GM12878 (cell line): Measurements from ENCODE around the gene NEK8. TPM values are rescaled to one million over a fixed set of nuclear protein-coding genes. Genes with fewer than 3 reads are reported as not detected.
A peak's percentile ranks its signal among the peaks of the same experiment; 100 is the strongest.

Source experiments
- ATAC-seq: fragments of 200-7000 bp; cut with Tn5 transposase; 3 replicates; pipeline ENCODE4 v1.9.1; 2020; ENCODE audit warnings: mild to moderate bottlenecking, moderate library complexity
- BruUV-seq: library from RNA; stranded (reverse); fragments of 400-500 nt; replicated peaks from 2 replicates; lab custom pipeline; 2021; lab: Mats Ljungman, UMichigan
- CTCF ChIA-PET: fragments of 300-600 bp; sonication (Branson Sonifier 250); formaldehyde crosslinking; extraction: SDS; loops from one replicate; lab custom pipeline; 2021; ENCODE audit warnings: inconsistent platforms; lab: Yijun Ruan, JAX
- POLR2A ChIA-PET: fragments of 350-600 bp; formaldehyde crosslinking; extraction: SDS; loops from one replicate; lab custom pipeline; 2021; ENCODE audit warnings: inconsistent platforms; lab: Charles Lee
- RAD21 ChIA-PET: fragments of 300-600 bp; sonication (Branson Sonifier 250); formaldehyde crosslinking; loops from one replicate; lab custom pipeline; 2023; ENCODE audit warnings: antibody characterized with exemption; ENCODE audit not compliant: unreplicated experiment; lab: Charles Lee
- SMC1A ChIA-PET: fragments of 300-600 bp; sonication (Branson Sonifier 250); formaldehyde crosslinking; loops from one replicate; lab custom pipeline; 2023; ENCODE audit not compliant: unreplicated experiment, uncharacterized antibody; lab: Charles Lee
- DNase-seq: peaks from one replicate; pipeline ENCODE4 v3.0.0-alpha.2; 2011; ENCODE audit warnings: low read depth, low spot score
- FAIRE-seq: peaks from 3 replicates; lab custom pipeline; 2011; peaks lifted over from hg19 to GRCh38; lab: Jason Lieb, UNC
- H2AFZ ChIP-seq: 2 replicates; pipeline ENCODE4 v1.6.0; 2011; ENCODE audit warnings: low read depth, low read length, control low read depth; ENCODE audit not compliant: control insufficient read depth
- H3K27ac ChIP-seq: 2 replicates; pipeline ENCODE4 v1.5.1; 2011; ENCODE audit warnings: control low read depth; ENCODE audit not compliant: control insufficient read depth, insufficient read depth
- H3K27me3 ChIP-seq, 2 experiments: replicated peaks in 1 of 2; 2 replicates each; pipeline versions ENCODE4 v1.6.0 to v1.6.1; 2011; ENCODE audit warnings: low read length in 1 of 2; ENCODE audit not compliant: control insufficient read depth in 2 of 2, insufficient read depth in 2 of 2
- H3K36me3 ChIP-seq, 2 experiments: 2 replicates each; pipeline ENCODE4 v1.5.1; 2011; ENCODE audit warnings: low read length in 1 of 2; ENCODE audit not compliant: control insufficient read depth in 2 of 2, insufficient read depth in 2 of 2
- H3K4me1 ChIP-seq: 2 replicates; pipeline ENCODE4 v1.6.1; 2011; ENCODE audit warnings: mild to moderate bottlenecking, low read length, moderate library complexity, mixed read lengths; ENCODE audit not compliant: control insufficient read depth, insufficient read depth
- H3K4me2 ChIP-seq: 2 replicates; pipeline ENCODE4 v1.6.0; 2011; ENCODE audit warnings: control low read depth; ENCODE audit not compliant: control insufficient read depth, insufficient read depth
- H3K4me3 ChIP-seq: fragments of 200-600 bp; sonication (generic); 2 replicates; pipeline ENCODE4 v1.5.1; 2016
- H3K79me2 ChIP-seq: 2 replicates; pipeline ENCODE4 v1.6.0; 2011; ENCODE audit warnings: low read length; ENCODE audit not compliant: control insufficient read depth, insufficient read depth
- H3K9ac ChIP-seq: 2 replicates; pipeline ENCODE4 v1.8.0; 2011; ENCODE audit warnings: low read length, control low read depth, mixed read lengths; ENCODE audit not compliant: control insufficient read depth, insufficient read depth
- H3K9me3 ChIP-seq: replicated peaks from 3 replicates; pipeline ENCODE4 v1.5.1; 2011; ENCODE audit warnings: mild to moderate bottlenecking, low read length; ENCODE audit not compliant: control insufficient read depth, insufficient read depth
- H4K20me1 ChIP-seq: 2 replicates; pipeline ENCODE4 v1.6.0; 2011; ENCODE audit not compliant: control insufficient read depth, insufficient read depth
- IKZF1 ChIP-seq: fragments of 450-650 bp; conservative IDR thresholded peaks from 2 replicates; pipeline ENCODE4 v1.6.1; 2017; ENCODE audit warnings: antibody characterized with exemption, mild to moderate bottlenecking
- NRF1 ChIP-seq: conservative IDR thresholded peaks from 2 replicates; pipeline ENCODE4 v1.6.1; 2011; ENCODE audit warnings: mild to moderate bottlenecking, low read depth, low read length, improper control_type of control experiment
- POLR2A ChIP-seq: IDR thresholded peaks from 2 replicates; pipeline ENCODE4 v1.6.1; 2011; ENCODE audit warnings: low read depth, mild to moderate bottlenecking, low read length
- WGBS: methylation state at CpG from one replicate; pipeline ENCODE4 v1.1.6; 2016; ENCODE audit warnings: low lambda C conversion rate; ENCODE audit not compliant: insufficient replicate concordance, insufficient coverage; ENCODE audit errors: missing lambda C conversion rate; 5-methylcytosine and 5-hydroxymethylcytosine counted together
- in situ Hi-C: fragments of 300-500 bp; cut with MboI; formaldehyde crosslinking; loops from 9 replicates; pipeline ENCODE4 v1.14.3; 2018; ENCODE audit warnings: mixed read lengths
- intact Hi-C: fragments of 100-400 bp; cut with micrococcal nuclease; formaldehyde crosslinking; loops from one replicate; pipeline ENCODE4 v1.14.2; 2022; ENCODE audit not compliant: unreplicated experiment
- polyA plus RNA-seq, 11 experiments: library from polyadenylated mRNA; depleted of rRNA in 4 of 11; unstranded in 6 of 11; stranded (reverse) in 5 of 11; fragments of >200 nt; fragmentation: Nextera tagmentation in 4 of 11; fragmentation: Illumina TruSeq in 1 of 11; extraction: Ambion mirVana in 4 of 11; extraction: Trizol in 1 of 11; gene quantifications; 1 replicate in 1 of 11; 2 replicates in 10 of 11; pipeline versions ENCODE4 v1.2.1 to v1.2.3, GENCODE V29; 2011 to 2016; ENCODE audit warnings: inconsistent platforms in 2 of 11, missing spikeins in 2 of 11, low read depth in 1 of 11
- total RNA-seq, 4 experiments: library from RNA; depleted of rRNA in 3 of 4; stranded (reverse); fragments of >200 nt in 3 of 4; fragmentation: Illumina TruSeq in 1 of 4; extraction: Trizol in 1 of 4; gene quantifications; 2 replicates each; pipeline versions ENCODE4 v1.2.1 to v1.2.3, GENCODE V29; 2013 to 2021
- TF ChIP-seq, protein P1 (sequence below): IDR thresholded peaks from 2 replicates; pipeline ENCODE4 v1.6.1; 2011; ENCODE audit warnings: borderline replicate concordance, low read depth, mild to moderate bottlenecking, moderate library complexity, low read length; ENCODE audit not compliant: insufficient read depth, poor library complexity, severe bottlenecking

NEK8 gene
- total and polyA plus RNA-seq, 10 of the 15 experiments (the other 5 are each of a cell fraction or from before 2014, with no cell fraction given): 2.3 to 14.3 (median 9.4) TPM

DNA sequence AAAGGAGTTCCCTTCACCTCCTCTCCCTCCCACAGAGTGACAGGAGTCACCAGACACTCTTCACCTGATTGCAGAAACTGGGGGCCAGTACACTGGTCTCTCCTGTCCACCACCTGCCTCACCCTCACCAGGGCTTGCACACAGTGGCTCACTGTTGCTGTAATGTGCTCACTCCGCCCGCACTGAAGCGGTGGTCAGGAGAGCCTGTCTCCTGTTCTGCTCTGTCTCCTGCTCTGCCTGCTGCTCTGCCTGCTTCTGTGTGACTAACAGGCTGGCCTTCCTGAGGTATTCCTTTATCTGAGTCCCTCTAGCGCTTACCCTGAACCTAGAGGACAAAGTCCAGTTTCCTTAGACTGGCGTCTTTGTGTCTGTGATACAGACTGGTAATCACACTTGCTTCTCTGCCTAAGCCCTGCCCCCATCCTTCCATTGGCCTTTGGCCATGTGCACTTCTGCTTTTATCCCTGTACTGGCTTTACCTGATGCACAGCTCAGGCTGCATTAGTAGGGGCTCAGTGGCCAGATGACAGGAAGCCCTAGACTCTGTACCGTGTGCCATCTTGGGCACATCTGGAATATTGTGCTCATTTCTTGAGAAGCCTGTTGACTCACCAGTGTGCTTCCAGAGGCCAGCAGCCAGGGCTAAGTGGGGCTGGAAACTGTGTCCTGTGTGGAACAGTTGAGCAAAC lies 30.2 kb upstream of the NEK8 start:
- Histone ChIP-seq H3K27me3 (no peaks in the 10 kb centered on the region), H3K4me1 (no peaks in the 10 kb centered on the region), H2AFZ (no peak overlapping the region), H3K79me2 (no peaks in the 10 kb centered on the region), H3K9ac (no peak overlapping the region)
- RAD21 ChIA-PET: no interaction called here
- SMC1A ChIA-PET: no interaction called here
- no TSS peak for BruUV-seq
- WGBS: 94% methylated on average over 6 of the region's 6 CpGs
- POLR2A ChIA-PET: no interaction called here
- DNase-seq (no peak), FAIRE-seq (no peak)
- intact Hi-C loops: no loop called here
- in situ Hi-C loops: no loop called here
- no peak for TF ChIP-seq IKZF1
- TF ChIP-seq, protein P1, sequence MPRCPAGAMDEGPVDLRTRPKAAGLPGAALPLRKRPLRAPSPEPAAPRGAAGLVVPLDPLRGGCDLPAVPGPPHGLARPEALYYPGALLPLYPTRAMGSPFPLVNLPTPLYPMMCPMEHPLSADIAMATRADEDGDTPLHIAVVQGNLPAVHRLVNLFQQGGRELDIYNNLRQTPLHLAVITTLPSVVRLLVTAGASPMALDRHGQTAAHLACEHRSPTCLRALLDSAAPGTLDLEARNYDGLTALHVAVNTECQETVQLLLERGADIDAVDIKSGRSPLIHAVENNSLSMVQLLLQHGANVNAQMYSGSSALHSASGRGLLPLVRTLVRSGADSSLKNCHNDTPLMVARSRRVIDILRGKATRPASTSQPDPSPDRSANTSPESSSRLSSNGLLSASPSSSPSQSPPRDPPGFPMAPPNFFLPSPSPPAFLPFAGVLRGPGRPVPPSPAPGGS: peak; percentile 80
- TF ChIP-seq, all 136 proteins: peak for 1
- H4K20me1 ChIP-seq: no peaks in the 10 kb centered on the region
- H3K27ac ChIP-seq: no peak overlapping the region
- no peak overlapping the region for H3K4me2 ChIP-seq
- H3K4me3 ChIP-seq: no peak overlapping the region
- H3K9me3 ChIP-seq: no peaks in the 10 kb centered on the region
- peaks cover 33 to 62% of the 10 kb centered on the region in 2 experiments; a peak in 3 of 4 replicates for H3K36me3 ChIP-seq
- ATAC-seq: no peak
- CTCF ChIA-PET: interaction anchor here (0.5 kb wide), 1 partner anchor 10 kb away, joined by 4 read pairs; no protein-coding TSS in a partner anchor

DNA sequence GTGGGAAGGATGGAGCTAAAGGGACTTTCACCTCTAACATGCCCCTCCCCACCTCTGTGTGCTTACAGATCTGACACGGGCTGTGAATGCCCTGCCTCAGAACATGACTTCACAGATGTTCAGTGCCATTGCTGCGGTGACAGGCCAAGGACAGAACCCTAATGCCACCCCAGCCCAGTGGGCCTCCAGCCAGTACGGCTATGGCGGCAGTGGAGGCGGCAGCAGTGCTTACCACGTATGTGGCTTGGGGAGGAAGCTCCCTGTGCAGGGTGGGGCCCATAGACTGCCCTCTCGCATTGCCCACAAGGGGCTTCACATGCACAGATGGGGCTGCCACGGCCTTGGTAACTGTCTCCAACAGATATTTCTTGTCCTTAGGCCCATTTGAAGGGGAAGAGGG lies 28.3 kb upstream of the NEK8 start:
- Histone ChIP-seq H3K4me3 (no peak overlapping the region), H3K27ac (no peak overlapping the region), H3K27me3 (no peaks in the 10 kb centered on the region), H3K79me2 (no peaks in the 10 kb centered on the region), H4K20me1 (no peaks in the 10 kb centered on the region), H2AFZ (no peak overlapping the region), H3K9ac (no peak overlapping the region), H3K4me2 (no peak overlapping the region), H3K9me3 (no peaks in the 10 kb centered on the region), H3K4me1 (no peaks in the 10 kb centered on the region), H3K36me3 (peaks cover 26 to 53% of the 10 kb centered on the region in 2 experiments; a peak in 3 of 4 replicates)
- TF ChIP-seq NRF1: no peak
- TF ChIP-seq POLR2A: peak; percentile 46; the same call in 1 of the 2 replicates
- BruUV-seq: no TSS peak
- ChIA-PET POLR2A (no interaction called here), CTCF (no interaction called here), SMC1A (no interaction called here), RAD21 (no interaction called here)
- FAIRE-seq: no peak
- WGBS: 91% methylated on average over 8 of the region's 8 CpGs
- intact Hi-C loops (no loop called here), in situ Hi-C loops (no loop called here)
- ATAC-seq: no peak
- DNase-seq: no peak
